BE2C (cell line): ENCODE measurements around the gene TBC1D5.
"Not testable (repeated sequence)": the region's sequence is repeated elsewhere in the genome, so short reads cannot be mapped to it uniquely, and the experiment has no call there.

Source experiments
- DNase-seq: peaks from one replicate; pipeline ENCODE4 v3.0.0-alpha.2; 2020
- H3K27me3 ChIP-seq: fragments of 250-450 bp; sonication (Bioruptor Pico); 2 replicates; pipeline ENCODE4 v1.5.1; 2020; ENCODE audit warnings: mild to moderate bottlenecking
- H3K36me3 ChIP-seq: fragments of 250-450 bp; sonication (Bioruptor Pico); 2 replicates; pipeline ENCODE4 v1.5.1; 2020; ENCODE audit warnings: mild to moderate bottlenecking
- H3K4me1 ChIP-seq: fragments of 250-450 bp; sonication (Bioruptor Pico); 2 replicates; pipeline ENCODE4 v1.5.1; 2020
- H3K4me3 ChIP-seq: 2 replicates; pipeline ENCODE4 v1.5.1; 2011; ENCODE audit warnings: low read depth, low read length
- H3K9me3 ChIP-seq: fragments of 250-450 bp; sonication (Bioruptor Pico); 2 replicates; pipeline ENCODE4 v1.5.1; 2020
- CTCF ChIP-seq: IDR thresholded peaks from 2 replicates; pipeline ENCODE4 v1.5.1; 2012; ENCODE audit warnings: mild to moderate bottlenecking, low read depth, low read length

Gene TBC1D5

DNA sequence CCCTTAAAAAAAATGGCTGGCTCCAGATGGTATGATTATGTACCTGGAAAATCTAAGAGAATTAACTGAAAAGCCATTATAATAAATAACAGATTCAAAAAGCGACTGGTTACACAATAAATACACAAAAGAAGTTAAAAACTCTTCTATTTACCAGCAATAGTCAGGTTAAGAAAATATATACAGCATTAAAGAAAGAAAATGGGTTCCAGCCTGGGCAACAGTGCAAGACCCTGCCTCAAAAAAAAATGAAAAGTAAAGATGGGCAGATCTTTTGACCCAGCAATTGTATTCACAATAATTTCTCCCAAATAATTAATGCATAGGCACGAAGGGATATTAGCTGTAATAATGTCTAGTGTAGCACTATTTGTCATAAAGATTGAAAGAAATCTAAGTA, 8.7 kb downstream of the TBC1D5 start:
- H3K36me3 ChIP-seq, result no peaks in the 10 kb centered on the region
- H3K27me3 ChIP-seq, result no peaks in the 10 kb centered on the region
- no peak overlapping the region for H3K4me3 ChIP-seq
- H3K4me1 ChIP-seq, result no peaks in the 10 kb centered on the region
- no peak for DNase-seq
- TF ChIP-seq CTCF, result no peak
- no peaks in the 10 kb centered on the region for H3K9me3 ChIP-seq

GRCh38 chr3:17733215-17733614, 9.2 kb downstream of the TBC1D5 start:
- Histone ChIP-seq H3K9me3 (no peaks in the 10 kb centered on the region), H3K36me3 (no peaks in the 10 kb centered on the region), H3K27me3 (no peaks in the 10 kb centered on the region), H3K4me1 (no peaks in the 10 kb centered on the region), H3K4me3 (no peak overlapping the region)
- TF ChIP-seq CTCF, result no peak
- no peak for DNase-seq

DNA sequence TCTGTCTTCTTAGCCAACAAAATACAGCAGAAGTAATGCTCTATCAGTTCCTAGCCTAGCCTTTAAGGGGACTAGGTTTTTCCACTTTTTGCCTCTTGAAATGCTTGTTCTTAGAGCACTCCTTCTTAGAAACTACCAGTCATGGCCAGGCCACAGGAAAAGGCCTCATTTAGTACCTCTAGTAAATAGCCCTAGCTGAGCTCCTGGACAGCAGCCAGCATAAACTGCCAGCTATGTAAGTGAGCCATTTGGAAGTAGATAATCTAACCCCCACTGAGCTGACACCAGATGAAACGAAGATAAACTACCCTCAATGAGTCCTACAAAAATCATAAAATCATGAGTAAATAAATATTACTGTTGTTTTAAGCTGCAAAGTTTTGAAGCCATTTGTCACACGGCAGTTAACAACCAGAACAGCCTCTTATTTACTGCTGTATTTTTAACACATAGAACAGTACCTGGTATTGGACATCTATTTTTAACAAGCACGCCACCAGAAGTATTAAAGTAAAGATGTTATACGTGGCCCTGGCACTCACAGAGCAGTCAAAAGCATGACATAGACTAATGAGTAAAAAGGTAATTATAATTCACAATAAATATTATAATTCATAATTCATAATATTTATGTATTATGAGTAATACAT, 12.0 kb downstream of the TBC1D5 start:
- H3K4me3 ChIP-seq, result no peak overlapping the region
- DNase-seq, result peak; percentile 28
- TF ChIP-seq CTCF, result no peak
- H3K27me3 ChIP-seq, result no peaks in the 10 kb centered on the region
- H3K9me3 ChIP-seq, result no peaks in the 10 kb centered on the region
- H3K4me1 ChIP-seq, result no peaks in the 10 kb centered on the region
- no peaks in the 10 kb centered on the region for H3K36me3 ChIP-seq

DNA sequence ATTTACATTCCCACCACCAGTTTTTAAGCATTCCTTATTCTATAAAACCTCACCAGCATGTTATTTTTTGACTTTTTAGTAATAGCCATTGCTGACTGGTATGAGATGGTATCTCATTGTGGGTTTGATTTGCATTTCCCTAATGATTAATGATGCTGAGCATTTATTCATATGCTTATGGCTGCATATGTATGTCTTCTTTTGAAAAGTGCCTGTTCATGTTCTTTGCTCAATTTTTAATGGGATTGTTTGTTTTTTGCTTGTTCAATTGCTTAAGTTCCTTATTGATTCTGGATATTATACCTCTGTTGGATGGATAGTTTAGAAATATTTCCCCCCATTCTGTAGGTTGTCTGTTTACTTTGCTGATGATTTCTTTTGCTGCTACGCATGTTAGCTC, 16.1 kb downstream of the TBC1D5 start:
- Histone ChIP-seq H3K9me3 (no peaks in the 10 kb centered on the region), H3K4me1 (no peaks in the 10 kb centered on the region), H3K36me3 (no peaks in the 10 kb centered on the region), H3K27me3 (no peaks in the 10 kb centered on the region), H3K4me3 (no peak overlapping the region)
- no peak for DNase-seq
- no peak for TF ChIP-seq CTCF

GRCh38 chr3:17725844-17726243, 16.6 kb downstream of the TBC1D5 start:
- not testable (repeated sequence) for H3K9me3 ChIP-seq, H3K4me3 ChIP-seq, H3K36me3 ChIP-seq, DNase-seq, H3K4me1 ChIP-seq, H3K27me3 ChIP-seq

DNA sequence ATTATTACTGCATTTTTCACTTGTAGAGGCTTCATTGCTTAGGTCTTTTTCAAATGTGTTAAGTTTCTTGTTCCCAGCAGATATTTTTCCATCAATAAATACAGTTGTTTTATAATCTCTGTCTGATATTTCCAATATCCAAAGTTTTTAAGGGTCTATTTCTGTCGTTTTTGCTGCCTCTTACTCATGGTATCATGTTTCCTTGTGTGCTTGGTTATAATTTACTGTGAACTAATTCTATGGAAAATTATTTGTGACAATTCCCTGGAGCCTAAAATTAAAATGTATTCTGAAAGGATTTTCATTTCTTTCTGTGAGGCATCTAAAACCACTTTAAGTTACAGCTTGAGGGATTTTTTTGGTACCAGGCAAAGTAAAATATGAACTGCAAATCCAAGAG, 17.5 kb downstream of the TBC1D5 start:
- no peak for TF ChIP-seq CTCF
- DNase-seq, result no peak
- Histone ChIP-seq H3K36me3 (no peaks in the 10 kb centered on the region), H3K9me3 (no peaks in the 10 kb centered on the region), H3K4me3 (no peak overlapping the region), H3K4me1 (no peaks in the 10 kb centered on the region), H3K27me3 (no peaks in the 10 kb centered on the region)

DNA sequence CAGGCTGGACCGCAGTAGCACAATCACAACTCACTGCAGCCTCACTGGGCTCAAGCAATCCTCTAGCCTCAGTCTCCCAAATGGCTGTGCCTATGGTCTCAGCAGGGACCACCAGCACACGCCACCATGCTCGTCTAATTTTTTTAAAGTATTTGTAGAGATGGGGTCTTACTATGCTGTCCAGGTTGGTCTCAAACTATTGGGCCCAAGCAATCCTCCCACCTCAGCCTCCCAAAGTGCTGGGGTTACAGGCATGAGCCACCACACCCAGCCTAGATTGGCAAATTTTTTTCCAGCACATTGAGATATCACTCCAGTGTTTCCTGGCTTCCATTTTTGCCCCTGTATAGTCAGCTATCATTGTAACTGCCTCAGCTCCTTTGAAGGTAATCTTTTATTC, 18.3 kb downstream of the TBC1D5 start:
- Histone ChIP-seq H3K27me3 (no peaks in the 10 kb centered on the region), H3K4me3 (no peak overlapping the region), H3K9me3 (no peaks in the 10 kb centered on the region), H3K36me3 (no peaks in the 10 kb centered on the region), H3K4me1 (no peaks in the 10 kb centered on the region)
- DNase-seq, result no peak
- no peak for TF ChIP-seq CTCF
